HUES6 (cell line): Measurements from ENCODE around the gene RSPO1.

Experiments used
- H3K27ac ChIP-seq: 2 replicates; pipeline ENCODE4 v1.7.0; 2013; ENCODE audit warnings: low read depth, mild to moderate bottlenecking, low read length, inconsistent platforms
- H3K27me3 ChIP-seq: 2 replicates; pipeline ENCODE4 v1.6.1; 2013; ENCODE audit warnings: low read length; ENCODE audit not compliant: control insufficient read depth, insufficient read depth
- H3K36me3 ChIP-seq: 2 replicates; pipeline ENCODE4 v1.6.1; 2013; ENCODE audit warnings: low read length; ENCODE audit not compliant: control insufficient read depth, insufficient read depth
- H3K4me1 ChIP-seq: 2 replicates; pipeline ENCODE4 v1.6.1; 2013; ENCODE audit warnings: low read length; ENCODE audit not compliant: control insufficient read depth, insufficient read depth
- H3K4me3 ChIP-seq: 2 replicates; pipeline ENCODE4 v1.5.1; 2013; ENCODE audit warnings: low read depth, low read length
- H3K9ac ChIP-seq: one replicate; pipeline ENCODE4 v1.6.1; 2013; ENCODE audit warnings: mild to moderate bottlenecking, low read length
- H3K9me3 ChIP-seq: 2 replicates; pipeline ENCODE4 v1.6.1; 2013; ENCODE audit warnings: low read depth, low read length; ENCODE audit not compliant: control insufficient read depth, insufficient read depth

Gene RSPO1

GRCh38 chr1:37670133-37670532 is 35.4 kb upstream of the RSPO1 start:
- no peak overlapping the region for H3K9ac ChIP-seq
- H3K27me3 ChIP-seq: peaks cover 32% of the 10 kb centered on the region
- no peak overlapping the region for H3K4me3 ChIP-seq
- no peaks in the 10 kb centered on the region for H3K9me3 ChIP-seq
- no peaks in the 10 kb centered on the region for H3K36me3 ChIP-seq
- H3K27ac ChIP-seq: no peak overlapping the region
- H3K4me1 ChIP-seq: no peaks in the 10 kb centered on the region

GRCh38 chr1:37667023-37667671 is 32.5 kb upstream of the RSPO1 start:
- H3K4me1 ChIP-seq: peaks cover 7% of the 10 kb centered on the region; the same call in 1 of the 2 replicates
- H3K36me3 ChIP-seq: no peaks in the 10 kb centered on the region
- no peak overlapping the region for H3K9ac ChIP-seq

GRCh38 chr1:37666241-37666867 is 31.7 kb upstream of the RSPO1 start:
- Histone ChIP-seq H3K4me1 (peaks cover 7% of the 10 kb centered on the region; the same call in 1 of the 2 replicates), H3K9ac (no peak overlapping the region), H3K9me3 (no peaks in the 10 kb centered on the region), H3K27ac (no peak overlapping the region), H3K4me3 (no peak overlapping the region), H3K36me3 (no peaks in the 10 kb centered on the region), H3K27me3 (peaks cover 31% of the 10 kb centered on the region)

More at GRCh38 chr1:37667023-37667671, 32.5 kb upstream of the RSPO1 start:
- H3K27ac ChIP-seq: no peak overlapping the region
- no peaks in the 10 kb centered on the region for H3K9me3 ChIP-seq
- peaks cover 26% of the 10 kb centered on the region for H3K27me3 ChIP-seq
- no peak overlapping the region for H3K4me3 ChIP-seq

GRCh38 chr1:37663426-37664000 is 28.8 kb upstream of the RSPO1 start:
- Histone ChIP-seq H3K9me3 (no peaks in the 10 kb centered on the region), H3K4me1 (peaks cover 20% of the 10 kb centered on the region), H3K4me3 (no peak overlapping the region), H3K9ac (no peak overlapping the region), H3K27ac (no peak overlapping the region), H3K36me3 (no peaks in the 10 kb centered on the region), H3K27me3 (peaks cover 21% of the 10 kb centered on the region; the same call in 1 of the 2 replicates)

- no peaks in the 10 kb centered on the region for H3K36me3 ChIP-seq
- no peak overlapping the region for H3K27ac ChIP-seq
- no peak overlapping the region for H3K4me3 ChIP-seq
These were observed 27.5 kb upstream of the RSPO1 start for GRCh38 chr1:37662031-37662755.

GRCh38 chr1:37661401-37661800 is 26.7 kb upstream of the RSPO1 start:
- H3K4me1 ChIP-seq: peaks cover 20% of the 10 kb centered on the region
- H3K9ac ChIP-seq: no peak overlapping the region
- H3K9me3 ChIP-seq: no peaks in the 10 kb centered on the region
- H3K27ac ChIP-seq: no peak overlapping the region
- H3K27me3 ChIP-seq: peaks cover 16% of the 10 kb centered on the region; the same call in 1 of the 2 replicates
- H3K4me3 ChIP-seq: no peak overlapping the region
- H3K36me3 ChIP-seq: no peaks in the 10 kb centered on the region

More at GRCh38 chr1:37662031-37662755, 27.5 kb upstream of the RSPO1 start:
- Histone ChIP-seq H3K9me3 (no peaks in the 10 kb centered on the region), H3K9ac (no peak overlapping the region), H3K4me1 (peaks cover 20% of the 10 kb centered on the region), H3K27me3 (peaks cover 16% of the 10 kb centered on the region; the same call in 1 of the 2 replicates)

GRCh38 chr1:37660664-37661063 is 26.0 kb upstream of the RSPO1 start:
- H3K4me3 ChIP-seq: no peak overlapping the region
- H3K9me3 ChIP-seq: no peaks in the 10 kb centered on the region
- H3K36me3 ChIP-seq: no peaks in the 10 kb centered on the region
- peaks cover 16% of the 10 kb centered on the region; the same call in 1 of the 2 replicates for H3K27me3 ChIP-seq
- peaks cover 20% of the 10 kb centered on the region for H3K4me1 ChIP-seq
- no peak overlapping the region for H3K27ac ChIP-seq
- H3K9ac ChIP-seq: no peak overlapping the region

GRCh38 chr1:37658486-37658885 is 23.8 kb upstream of the RSPO1 start:
- Histone ChIP-seq H3K36me3 (no peaks in the 10 kb centered on the region), H3K9ac (no peak overlapping the region), H3K4me1 (peaks cover 15% of the 10 kb centered on the region), H3K4me3 (no peak overlapping the region), H3K27ac (no peak overlapping the region), H3K9me3 (no peaks in the 10 kb centered on the region), H3K27me3 (peaks cover 25% of the 10 kb centered on the region; the same call in 1 of the 2 replicates)

- Histone ChIP-seq H3K27ac (no peak overlapping the region), H3K4me1 (peaks cover 13% of the 10 kb centered on the region), H3K27me3 (peaks cover 25% of the 10 kb centered on the region; the same call in 1 of the 2 replicates), H3K4me3 (no peak overlapping the region), H3K9ac (no peak overlapping the region), H3K36me3 (no peaks in the 10 kb centered on the region), H3K9me3 (no peaks in the 10 kb centered on the region)
These were observed 23.1 kb upstream of the RSPO1 start for GRCh38 chr1:37657620-37658412.

GRCh38 chr1:37656881-37657280 is 22.2 kb upstream of the RSPO1 start:
- no peak overlapping the region for H3K9ac ChIP-seq
- no peaks in the 10 kb centered on the region for H3K9me3 ChIP-seq
- no peak overlapping the region for H3K4me3 ChIP-seq
- peaks cover 13% of the 10 kb centered on the region for H3K4me1 ChIP-seq
- no peaks in the 10 kb centered on the region for H3K36me3 ChIP-seq
- H3K27ac ChIP-seq: no peak overlapping the region
- H3K27me3 ChIP-seq: peaks cover 22% of the 10 kb centered on the region; the same call in 1 of the 2 replicates
